GM12874 (cell line): ENCODE measurements around the gene EIF3I.

Source experiments
- TF ChIP-seq, protein P1 (sequence below): IDR thresholded peaks from 2 replicates; pipeline ENCODE4 v1.5.1; 2011; ENCODE audit warnings: low read depth, mild to moderate bottlenecking, control low read depth, low read length, moderate library complexity; ENCODE audit not compliant: insufficient read depth

EIF3I gene

DNA sequence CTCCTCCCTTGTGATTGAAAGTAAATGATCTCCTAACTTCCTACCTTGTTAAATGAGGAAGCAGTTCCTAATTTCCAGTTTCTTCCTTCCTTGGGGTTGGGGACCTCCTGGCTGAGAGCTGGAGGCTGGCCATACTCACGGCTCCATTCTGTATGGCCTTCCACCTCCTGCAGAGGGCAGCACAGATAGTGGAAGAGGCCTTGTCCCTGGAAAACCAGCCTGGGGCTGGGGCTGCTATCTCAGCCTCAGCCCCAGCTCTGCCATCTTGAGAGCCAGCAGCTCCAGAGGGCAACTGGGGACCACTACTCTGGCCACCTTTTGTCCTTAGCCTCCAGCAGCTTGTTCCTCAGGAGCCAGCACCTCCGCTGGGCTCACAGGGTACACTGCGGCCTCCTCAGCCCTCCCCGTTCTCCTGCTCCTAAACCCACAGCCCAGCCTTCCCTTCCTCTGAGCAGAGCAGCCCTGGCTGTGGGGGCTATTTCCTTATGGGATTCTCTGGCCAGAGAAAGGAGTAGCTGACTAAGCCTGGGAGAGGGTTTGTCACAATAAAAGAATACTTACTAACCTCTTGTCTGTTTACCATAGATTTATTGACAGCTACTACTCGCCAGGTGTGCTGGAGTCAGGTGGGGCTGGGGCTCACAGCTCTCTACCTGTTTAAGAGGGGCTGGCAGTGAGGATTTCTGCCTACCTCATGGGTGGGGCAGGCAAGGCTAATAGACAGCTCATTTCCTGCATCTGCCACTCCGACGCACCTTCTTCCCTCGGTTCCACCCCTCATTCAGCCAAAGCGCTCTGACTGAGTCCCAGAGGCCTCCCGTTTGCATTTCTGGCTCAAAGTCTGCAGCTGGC lies 6.4 kb upstream of the EIF3I start:
- TF ChIP-seq, protein P1, sequence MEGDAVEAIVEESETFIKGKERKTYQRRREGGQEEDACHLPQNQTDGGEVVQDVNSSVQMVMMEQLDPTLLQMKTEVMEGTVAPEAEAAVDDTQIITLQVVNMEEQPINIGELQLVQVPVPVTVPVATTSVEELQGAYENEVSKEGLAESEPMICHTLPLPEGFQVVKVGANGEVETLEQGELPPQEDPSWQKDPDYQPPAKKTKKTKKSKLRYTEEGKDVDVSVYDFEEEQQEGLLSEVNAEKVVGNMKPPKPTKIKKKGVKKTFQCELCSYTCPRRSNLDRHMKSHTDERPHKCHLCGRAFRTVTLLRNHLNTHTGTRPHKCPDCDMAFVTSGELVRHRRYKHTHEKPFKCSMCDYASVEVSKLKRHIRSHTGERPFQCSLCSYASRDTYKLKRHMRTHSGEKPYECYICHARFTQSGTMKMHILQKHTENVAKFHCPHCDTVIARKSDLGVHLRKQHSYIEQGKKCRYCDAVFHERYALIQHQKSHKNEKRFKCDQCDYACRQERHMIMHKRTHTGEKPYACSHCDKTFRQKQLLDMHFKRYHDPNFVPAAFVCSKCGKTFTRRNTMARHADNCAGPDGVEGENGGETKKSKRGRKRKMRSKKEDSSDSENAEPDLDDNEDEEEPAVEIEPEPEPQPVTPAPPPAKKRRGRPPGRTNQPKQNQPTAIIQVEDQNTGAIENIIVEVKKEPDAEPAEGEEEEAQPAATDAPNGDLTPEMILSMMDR = peak; percentile 82

DNA sequence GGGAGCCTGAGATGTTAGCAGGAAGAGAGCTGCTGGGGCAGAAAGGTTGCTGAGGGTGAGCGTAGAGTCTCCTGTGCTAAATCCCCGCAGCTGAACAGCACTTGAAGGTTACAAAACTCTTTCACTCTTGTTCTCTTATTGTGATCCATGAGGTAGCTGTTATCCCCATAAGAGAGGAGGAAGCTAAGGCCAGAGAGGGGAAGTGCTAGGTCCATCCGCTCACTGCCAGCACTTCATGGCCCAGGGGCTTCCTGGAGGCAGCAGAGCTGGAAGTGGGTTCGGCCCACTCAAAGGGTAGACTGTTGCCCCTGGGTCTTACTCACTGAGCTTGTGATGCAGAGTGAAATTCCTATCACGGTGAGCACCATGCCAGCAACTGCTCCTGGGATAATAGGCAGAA lies 5.6 kb upstream of the EIF3I start:
- TF ChIP-seq, protein P1 = no peak

DNA sequence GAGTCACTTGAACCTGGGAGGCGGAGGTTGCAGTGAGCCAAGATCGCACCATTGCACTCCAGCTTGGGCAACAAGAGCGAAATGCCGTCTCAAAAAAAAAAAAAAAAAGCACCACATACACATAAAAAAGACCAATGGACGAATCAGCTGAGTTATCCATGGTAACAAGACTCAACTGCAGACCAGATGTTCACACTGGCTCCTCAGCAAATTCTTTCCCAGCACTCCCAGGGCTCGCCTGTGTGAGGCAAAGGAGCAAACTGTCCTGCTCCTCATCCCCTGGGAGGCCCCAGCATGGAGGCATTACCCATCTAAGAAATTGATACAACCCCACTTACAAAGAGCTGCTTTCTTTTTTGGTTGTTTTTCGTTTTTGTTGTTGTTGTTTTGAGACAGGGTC lies 3.2 kb upstream of the EIF3I start:
- TF ChIP-seq, protein P1 = no peak

DNA sequence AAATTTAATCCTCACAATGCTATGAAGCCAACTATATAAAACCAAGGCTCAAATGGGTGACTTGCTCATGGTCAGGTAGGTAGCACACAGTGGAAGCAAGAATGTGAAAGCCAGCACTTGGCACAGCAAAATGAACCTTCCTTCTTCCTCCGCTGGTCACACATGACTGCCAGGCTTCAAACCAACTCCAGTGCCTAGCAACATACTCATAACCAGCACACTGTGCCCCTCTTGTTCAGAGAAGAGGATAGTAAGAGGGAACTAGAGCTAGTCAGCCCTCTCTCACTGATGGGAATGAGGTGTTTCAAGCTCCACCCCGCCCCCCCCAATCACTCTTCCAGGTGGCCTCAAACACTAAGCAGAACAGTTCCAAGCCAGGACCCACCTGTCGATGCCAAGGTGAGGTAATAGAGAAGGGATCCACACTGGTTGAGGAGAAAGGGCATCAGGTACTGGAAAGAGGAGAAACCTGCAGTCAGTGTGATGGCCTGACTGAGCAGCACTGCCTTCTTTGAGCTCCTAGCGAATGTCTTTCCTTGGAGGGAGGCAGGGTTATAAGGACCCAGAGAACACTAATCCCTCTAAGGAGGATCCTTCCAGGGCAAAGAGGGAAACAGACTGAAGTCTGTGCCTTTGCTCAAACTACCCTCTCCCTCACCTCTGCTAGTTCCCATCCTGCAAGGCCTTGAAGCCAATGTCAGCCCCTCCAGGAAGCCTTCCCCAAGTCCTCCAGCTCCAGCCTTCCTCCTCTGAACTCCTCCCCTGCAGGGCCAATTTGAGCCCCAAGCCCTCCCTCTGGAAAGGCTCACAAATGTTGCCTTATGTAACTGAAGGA lies 1.2 kb upstream of the EIF3I start:
- TF ChIP-seq, protein P1 = no peak

DNA sequence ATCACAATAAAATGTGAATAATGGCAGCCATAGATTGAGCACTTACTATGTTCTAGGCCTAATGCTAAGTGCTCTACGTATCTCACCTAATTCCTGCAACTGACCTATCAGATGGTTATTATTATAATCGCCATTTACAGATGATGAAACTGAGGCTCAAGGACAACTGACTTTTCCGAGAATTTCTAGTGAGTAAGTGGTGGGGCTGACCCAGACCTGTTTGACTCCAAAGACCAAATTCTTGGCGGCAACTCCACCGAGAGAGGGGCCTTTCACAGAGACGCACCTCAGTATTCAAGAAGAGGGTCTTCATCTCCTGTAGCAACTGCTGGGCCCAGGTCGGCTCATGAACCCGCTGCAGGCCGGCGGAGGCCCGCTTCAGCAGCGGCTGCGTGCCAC lies 627 bp upstream of the EIF3I start:
- TF ChIP-seq, protein P1 = no peak

DNA sequence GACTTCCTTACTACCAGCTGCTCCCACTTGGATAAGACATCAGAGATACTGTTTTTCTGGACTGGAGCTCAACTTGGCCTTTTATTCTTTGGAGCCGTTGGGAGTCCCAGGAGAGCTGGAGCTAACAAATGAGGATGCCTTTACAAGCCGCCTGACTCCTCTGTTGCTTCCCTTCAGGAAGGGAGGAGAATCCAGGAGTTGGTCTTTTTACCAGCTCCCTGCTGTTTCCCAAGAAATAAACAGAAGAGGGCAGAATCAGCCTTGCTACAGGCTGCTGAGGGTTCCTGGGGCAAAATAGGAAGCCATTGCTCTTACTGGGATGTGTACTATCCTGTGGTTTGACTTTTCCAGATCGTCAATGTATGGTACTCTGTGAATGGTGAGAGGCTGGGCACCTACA lies 1.5 kb downstream of the EIF3I start:
- TF ChIP-seq, protein P1 = no peak

DNA sequence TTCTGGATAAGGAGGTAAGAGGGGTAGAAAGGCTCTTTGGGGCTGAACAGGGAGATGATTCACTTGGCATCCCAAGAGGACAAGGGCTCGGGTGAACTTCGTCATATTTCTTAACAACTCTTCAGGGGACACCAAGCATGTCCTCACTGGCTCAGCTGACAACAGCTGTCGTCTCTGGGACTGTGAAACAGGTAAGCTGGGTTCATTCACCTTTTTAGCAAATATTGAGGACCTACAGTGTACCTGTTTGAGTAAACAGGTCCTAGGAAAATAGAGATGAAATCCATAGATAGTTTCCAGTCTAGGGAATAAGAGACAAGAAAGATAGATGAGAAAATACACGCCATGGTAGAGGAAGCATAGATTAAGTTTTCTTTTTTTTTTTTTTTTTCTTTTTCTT lies 2.1 kb downstream of the EIF3I start:
- TF ChIP-seq, protein P1 = no peak
